ENCODE results near the gene OR1E2.
"Not testable (repeated sequence)": the region's sequence is repeated elsewhere in the genome, so short reads cannot be mapped to it uniquely, and the experiment has no call there.

The OR1E2 gene

GRCh38 chr17:3433741-3434140, at the start of gene OR1E2:
Gene OR1E2 (minus strand): TSS chr17:3433841. CDS start chr17:3433841, 0 bp downstream.
- DNase-seq (ENCODE audit: low read depth): no peak

GRCh38 chr17:3482852-3483251, 49.2 kb upstream of the OR1E2 start:
- DNase-seq (ENCODE audit: low read depth): no peak

GRCh38 chr17:3479988-3480387, 46.3 kb upstream of the OR1E2 start:
- no peak for DNase-seq (ENCODE audit: low read depth)

- DNase-seq (ENCODE audit: low read depth): no peak
Measured at GRCh38 chr17:3475812-3476610, 42.4 kb upstream of the OR1E2 start, which contains the start of gene ASPA. Gene ASPA (plus strand): TSS chr17:3475997. CDS start chr17:3476160, 163 bp downstream.

- no peak for DNase-seq (ENCODE audit: low read depth)
Measured at GRCh38 chr17:3475251-3475685, 41.6 kb upstream of the OR1E2 start.

GRCh38 chr17:3474212-3474611, 40.6 kb upstream of the OR1E2 start:
- no peak for DNase-seq (ENCODE audit: low read depth)

- no peak for DNase-seq (ENCODE audit: low read depth)
Measured at GRCh38 chr17:3472137-3472536, 38.5 kb upstream of the OR1E2 start.

- DNase-seq (ENCODE audit: low read depth): no peak
Measured at GRCh38 chr17:3471599-3471998, 38.0 kb upstream of the OR1E2 start, which contains the start of gene SPATA22. Gene SPATA22 (minus strand): TSS chr17:3471819. CDS start chr17:3469325, 2,494 bp downstream.

GRCh38 chr17:3469529-3469928, 35.9 kb upstream of the OR1E2 start:
- no peak for DNase-seq (ENCODE audit: low read depth)

- DNase-seq (ENCODE audit: low read depth): not testable (repeated sequence)
Measured at GRCh38 chr17:3466355-3466754, 32.7 kb upstream of the OR1E2 start.

- DNase-seq (ENCODE audit: low read depth): no peak
Measured at GRCh38 chr17:3448059-3448665, 14.5 kb upstream of the OR1E2 start.

- no peak for DNase-seq (ENCODE audit: low read depth)
Measured at GRCh38 chr17:3447625-3448024, 14.0 kb upstream of the OR1E2 start.

GRCh38 chr17:3440451-3440850, 6.8 kb upstream of the OR1E2 start:
- no peak for DNase-seq (ENCODE audit: low read depth)

GRCh38 chr17:3438368-3438767, 4.7 kb upstream of the OR1E2 start:
- no peak for DNase-seq (ENCODE audit: low read depth)

- not testable (repeated sequence) for DNase-seq (ENCODE audit: low read depth)
Measured at GRCh38 chr17:3433215-3433614, 426 bp downstream of the OR1E2 start.

GRCh38 chr17:3418222-3418621, 15.4 kb downstream of the OR1E2 start:
- DNase-seq (ENCODE audit: low read depth): no peak

GRCh38 chr17:3415610-3416009, 18.0 kb downstream of the OR1E2 start:
- DNase-seq (ENCODE audit: low read depth): no peak

- DNase-seq (ENCODE audit: low read depth): not testable (repeated sequence)
Measured at GRCh38 chr17:3412216-3412615, 21.4 kb downstream of the OR1E2 start.

- no peak for DNase-seq (ENCODE audit: low read depth)
Measured at GRCh38 chr17:3411070-3411469, 22.6 kb downstream of the OR1E2 start, which contains the start of gene OR3A3. Gene OR3A3 (plus strand): TSS chr17:3411370.

GRCh38 chr17:3403856-3404255, 29.8 kb downstream of the OR1E2 start:
- not testable (repeated sequence) for DNase-seq (ENCODE audit: low read depth)

GRCh38 chr17:3401786-3402185, 31.9 kb downstream of the OR1E2 start:
- no peak for DNase-seq (ENCODE audit: low read depth)

GRCh38 chr17:3400055-3400454, 33.6 kb downstream of the OR1E2 start:
- DNase-seq (ENCODE audit: low read depth): no peak

GRCh38 chr17:3398310-3398709, 35.3 kb downstream of the OR1E2 start, which contains the start of gene OR1E1:
Gene OR1E1 (minus strand): TSS chr17:3398410. CDS start chr17:3398410, 0 bp downstream.
- DNase-seq (ENCODE audit: low read depth): no peak
